ENCODE data around the gene CFAP97.
"Not testable (repeated sequence)": the region's sequence is repeated elsewhere in the genome, so short reads cannot be mapped to it uniquely, and the experiment has no call there.

The CFAP97 gene

GRCh38 chr4:185137233-185137925 is 66.4 kb downstream of the CFAP97 start:
- no peak for DNase-seq

- DNase-seq = peak; percentile 45
Observed at GRCh38 chr4:185134307-185134869, 69.4 kb downstream of the CFAP97 start.

- peak; percentile 81 for DNase-seq
Observed at GRCh38 chr4:185128272-185129119, 75.3 kb downstream of the CFAP97 start.

- DNase-seq = peak; percentile 68
Observed at GRCh38 chr4:185127021-185127925, 76.5 kb downstream of the CFAP97 start.

- no peak for DNase-seq
Observed at GRCh38 chr4:185124006-185124405, 79.8 kb downstream of the CFAP97 start.

- no peak for DNase-seq
Observed at GRCh38 chr4:185122681-185123345, 81.0 kb downstream of the CFAP97 start.

- no peak for DNase-seq
Observed at GRCh38 chr4:185120631-185120946, 83.2 kb downstream of the CFAP97 start.

GRCh38 chr4:185119927-185120630 is 83.7 kb downstream of the CFAP97 start:
- DNase-seq = no peak

- DNase-seq = not testable (repeated sequence)
Observed at GRCh38 chr4:185119467-185119866, 84.3 kb downstream of the CFAP97 start.

GRCh38 chr4:185118876-185119275 is 84.9 kb downstream of the CFAP97 start:
- DNase-seq = no peak

- DNase-seq = no peak
Observed at GRCh38 chr4:185117300-185117934, 86.4 kb downstream of the CFAP97 start.

GRCh38 chr4:185115827-185116232 is 88.0 kb downstream of the CFAP97 start:
- no peak for DNase-seq

- DNase-seq = no peak
Observed at GRCh38 chr4:185113340-185113739, 90.5 kb downstream of the CFAP97 start.

- DNase-seq = peak; percentile 57
Observed at GRCh38 chr4:185112104-185112503, 91.7 kb downstream of the CFAP97 start.

GRCh38 chr4:185110375-185110823 is 93.4 kb downstream of the CFAP97 start:
- DNase-seq = no peak

- DNase-seq = no peak
Observed at GRCh38 chr4:185109736-185110135, 94.1 kb downstream of the CFAP97 start.
